Uterus (tissue), 2 donors: ENCODE measurements around the gene ADCY10.

Source experiments
- CTCF ChIP-seq, 4 experiments: fragments of 200-600 bp in 2 of 4; fragments of 450-650 bp in 2 of 4; sonication (generic) in 2 of 4; IDR thresholded peaks; one replicate each; pipeline ENCODE4 v1.5.1; 2016 to 2019; ENCODE audit warnings: antibody characterized with exemption in 4 of 4, mild to moderate bottlenecking in 2 of 4, moderate library complexity in 1 of 4
- POLR2A ChIP-seq, 2 donors: fragments of 450-650 bp; IDR thresholded peaks; one replicate each; pipeline ENCODE4 v1.6.1; 2016; ENCODE audit warnings: antibody characterized with exemption in 2 of 2, mild to moderate bottlenecking in 1 of 2, moderate library complexity in 1 of 2

GRCh38 chr1:167824163-167824794 lies 89.7 kb downstream of the ADCY10 start:
- TF ChIP-seq POLR2A (IDR thresholded peaks at IDR 0.05) (no peak), CTCF (IDR thresholded peaks at IDR 0.05) (no peak)
